ENCODE results near the gene DGKI.

GRCh38 chr7:137696376-137696775 is 150.4 kb downstream of the DGKI start:
- no peak for TF ChIP-seq CTCF (IDR thresholded peaks at IDR 0.05; ENCODE audit: low read depth, low read length)
- TF ChIP-seq EZH2phosphoT487 (IDR thresholded peaks at IDR 0.05; ENCODE audit: low read depth), result no peak
